Kidney (tissue), 22 donors: ENCODE measurements around the gene ZKSCAN4. TPM values are rescaled to one million over a fixed set of nuclear protein-coding genes. Genes with fewer than 3 reads are reported as not detected.
A peak's percentile ranks its signal among the peaks of the same experiment; 100 is the strongest.

Experiments used
- DNase-seq, 5 donors: peaks; one replicate each; pipeline ENCODE4 v3.0.0-alpha.2; 2013 to 2020
- FAIRE-seq: peaks from 2 replicates; lab custom pipeline; 2012; peaks lifted over from hg19 to GRCh38; lab: Jason Lieb, UNC
- H3K27ac ChIP-seq, 2 donors: one replicate each; pipeline ENCODE4 v1.7.0; 2013; ENCODE audit warnings: low read depth in 2 of 2, low read length in 2 of 2, inconsistent platforms in 1 of 2
- H3K27me3 ChIP-seq: one replicate; pipeline ENCODE4 v1.7.1; 2013; ENCODE audit warnings: low read length, inconsistent platforms; ENCODE audit not compliant: control insufficient read depth, insufficient read depth
- H3K36me3 ChIP-seq, 3 donors: one replicate each; pipeline versions ENCODE4 v1.7.0 to v1.7.1; 2013; ENCODE audit warnings: low read length in 3 of 3, control low read depth in 1 of 3, inconsistent platforms in 1 of 3; ENCODE audit not compliant: insufficient read depth in 3 of 3, control insufficient read depth in 2 of 3
- H3K4me1 ChIP-seq, 3 donors: one replicate each; pipeline versions ENCODE4 v1.7.0 to v1.7.1; 2013; ENCODE audit warnings: low read length in 3 of 3, inconsistent platforms in 1 of 3, low read depth in 1 of 3; ENCODE audit not compliant: control insufficient read depth in 2 of 3, insufficient read depth in 2 of 3
- H3K4me3 ChIP-seq, 3 donors: one replicate each; pipeline versions ENCODE4 v1.7.0 to v1.8.1; 2013; ENCODE audit warnings: low read length in 3 of 3, control low read depth in 1 of 3, inconsistent platforms in 1 of 3
- H3K9ac ChIP-seq, 3 donors: one replicate each; pipeline versions ENCODE4 v1.7.0 to v1.7.1; 2013; ENCODE audit warnings: low read length in 3 of 3, control low read depth in 1 of 3, inconsistent platforms in 1 of 3
- H3K9me3 ChIP-seq, 3 donors: one replicate each; pipeline versions ENCODE4 v1.7.0 to v1.7.1; 2013; ENCODE audit warnings: low read length in 3 of 3, control low read depth in 1 of 3, inconsistent platforms in 1 of 3; ENCODE audit not compliant: control insufficient read depth in 2 of 3, insufficient read depth in 1 of 3
- CTCF ChIP-seq: IDR thresholded peaks from 3 replicates; pipeline ENCODE4 v1.5.1; 2012; ENCODE audit warnings: mild to moderate bottlenecking, moderate library complexity, borderline replicate concordance; ENCODE audit not compliant: insufficient read depth; ENCODE audit errors: extremely low read depth
- intact Hi-C: fragments of 100-400 bp; cut with DNase I; formaldehyde crosslinking; loops from one replicate; pipeline ENCODE4 v1.11.1; 2022
- long read RNA-seq, 10 donors: library from polyadenylated mRNA in 1 of 10; unstranded in 1 of 10; transcript quantifications; one replicate each; pipeline ENCODE4 v2.0.0 and lab custom pipeline, GENCODE V29; 2021 to 2026
- polyA plus RNA-seq: library from polyadenylated mRNA; stranded (reverse); fragments of 350-450 nt; fragmentation: Illumina TruSeq; extraction: RNeasy Lipid Tissue Mini Kit (QIAGEN cat#74804); gene quantifications from one replicate; pipeline ENCODE4 v1.2.3, GENCODE V29; 2014; ENCODE audit warnings: low read depth, low replicate concordance; ENCODE audit not compliant: insufficient read depth
- total RNA-seq: library from RNA; stranded (reverse); fragmentation: NEBNext Ultra II Directional; extraction: Animal tissue kit (Norgen Biotek cat#: 25700); gene quantifications from one replicate; pipeline ENCODE4 v1.2.1, GENCODE V29; 2021
- donor health status: control.
- donor health status: control.
- donor health status: control.
- donor health status: control.
- donor health status: control.
- donor health status: DM: yes; HTN: yes; CAD: no.
- donor health status: Normal renal cell carcinoma (clear cell type).

ZKSCAN4 gene
- total RNA-seq (7.4 TPM), polyA plus RNA-seq (3.9 TPM)
- long read RNA-seq, donor 1, partial matches to known transcripts: 0 of 1 reads
- long read RNA-seq, donor 1, other reads (novel, unspliced or antisense): 0 of 1 reads
- long read RNA-seq, donor 2, partial matches to known transcripts: 0 of 4 reads
- long read RNA-seq, donor 2, other reads (novel, unspliced or antisense): 0 of 4 reads
- long read RNA-seq, donor 3, partial matches to known transcripts: 0 of 1 reads
- long read RNA-seq, donor 3, other reads (novel, unspliced or antisense): 0 of 1 reads
- long read RNA-seq, donor 4, partial matches to known transcripts: 0 of 2 reads
- long read RNA-seq, donor 4, other reads (novel, unspliced or antisense): 0 of 2 reads
- long read RNA-seq, donor 5: 0 reads
- long read RNA-seq, donor 6, partial matches to known transcripts: 0 of 2 reads
- long read RNA-seq, donor 6, other reads (novel, unspliced or antisense): 0 of 2 reads
- long read RNA-seq, donor 7, partial matches to known transcripts: 0 of 3 reads
- long read RNA-seq, donor 7, other reads (novel, unspliced or antisense): 1 of 3 reads
- long read RNA-seq, donor 8, partial matches to known transcripts: 0 of 2 reads
- long read RNA-seq, donor 8, other reads (novel, unspliced or antisense): 0 of 2 reads
- long read RNA-seq, donor 9: 0 reads
- long read RNA-seq, donor 10, partial matches to known transcripts: 10 of 12 reads
- long read RNA-seq, donor 10, other reads (novel, unspliced or antisense): 0 of 12 reads

GRCh38 chr6:28252009-28252975 lies at the start of gene ZKSCAN4:
Gene ZKSCAN4, minus strand, starts transcription at chr6:28252269. Its CDS starts 289 bp downstream, at chr6:28251980.
- H3K27me3 ChIP-seq: no peaks in the 10 kb centered on the region
- peaks cover 0 to 5% (median 0%) of the 10 kb centered on the region in 3 donors for H3K36me3 ChIP-seq
- peak within 1 kb of the TSS; percentile 93 to 99 (median 99) for H3K4me3 ChIP-seq
- intact Hi-C loops: no loop called here
- peak within 1 kb of the TSS; percentile 72 to 91 (median 89) for H3K9ac ChIP-seq
- DNase-seq: peak in 4 of 5 donors; percentile 78 to 95 (median 92)
- no peak for FAIRE-seq
- no peak within 1 kb of the TSS for H3K27ac ChIP-seq
- peaks cover 0 to 12% (median 9%) of the 10 kb centered on the region in 3 donors for H3K4me1 ChIP-seq
- no peak for TF ChIP-seq CTCF
- no peaks in the 10 kb centered on the region for H3K9me3 ChIP-seq

- TF ChIP-seq CTCF: no peak
- H3K4me1 ChIP-seq: no peaks in the 10 kb centered on the region
- no peaks in the 10 kb centered on the region for H3K9me3 ChIP-seq
- H3K4me3 ChIP-seq: no peak overlapping the region
- no peak overlapping the region for H3K27ac ChIP-seq
- DNase-seq (no peak), FAIRE-seq (no peak)
- no peaks in the 10 kb centered on the region for H3K27me3 ChIP-seq
- intact Hi-C loops: no loop called here
- peaks cover 0 to 4% (median 3%) of the 10 kb centered on the region in 3 donors for H3K36me3 ChIP-seq
- H3K9ac ChIP-seq: no peak overlapping the region
Observed at GRCh38 chr6:28296520-28297060, 44.5 kb upstream of the ZKSCAN4 start.

- DNase-seq: no peak
- intact Hi-C loops: no loop called here
- no peaks in the 10 kb centered on the region for H3K27me3 ChIP-seq
- FAIRE-seq: no peak
- no peaks in the 10 kb centered on the region for H3K9me3 ChIP-seq
- no peak overlapping the region for H3K9ac ChIP-seq
- H3K4me1 ChIP-seq: no peaks in the 10 kb centered on the region
- no peak overlapping the region for H3K4me3 ChIP-seq
- no peak for TF ChIP-seq CTCF
- no peak overlapping the region for H3K27ac ChIP-seq
- peaks cover 0 to 3% (median 1%) of the 10 kb centered on the region in 3 donors for H3K36me3 ChIP-seq
Observed at GRCh38 chr6:28295326-28295725, 43.3 kb upstream of the ZKSCAN4 start.
